Tibial nerve (tissue), 4 donors: ENCODE measurements around the gene ECM1. TPM values are rescaled to one million over a fixed set of nuclear protein-coding genes. Genes with fewer than 3 reads are reported as not detected.

Experiments
- DNase-seq, 2 donors: peaks; one replicate each; pipeline ENCODE4 v3.0.0-alpha.2; 2019; ENCODE audit warnings: low spot score in 2 of 2
- H3K27ac ChIP-seq, 4 donors: fragments of 200-600 bp; sonication (generic) in 3 of 4; one replicate each; pipeline ENCODE4 v1.5.1; 2017 to 2019; ENCODE audit warnings: mild to moderate bottlenecking in 1 of 4
- H3K27me3 ChIP-seq, 2 donors: fragments of 200-600 bp; sonication (generic) in 1 of 2; one replicate each; pipeline versions ENCODE4 v1.5.1 to v1.6.0; 2017 to 2019
- H3K36me3 ChIP-seq, 3 donors: fragments of 200-600 bp; sonication (generic); one replicate each; pipeline ENCODE4 v1.5.1; 2018 to 2019
- H3K4me1 ChIP-seq, 4 donors: fragments of 200-600 bp; sonication (generic) in 3 of 4; one replicate each; pipeline ENCODE4 v1.5.1; 2017 to 2019
- H3K4me3 ChIP-seq, 4 donors: fragments of 200-600 bp; sonication (generic) in 3 of 4; one replicate each; pipeline ENCODE4 v1.5.1; 2017 to 2019; ENCODE audit warnings: mild to moderate bottlenecking in 1 of 4, moderate library complexity in 1 of 4
- H3K9me3 ChIP-seq, 4 donors: fragments of 200-600 bp; sonication (generic) in 3 of 4; one replicate each; pipeline ENCODE4 v1.5.1; 2017 to 2019
- EP300 ChIP-seq, 2 donors: sonication (generic); formaldehyde crosslinking; IDR thresholded peaks; one replicate each; pipeline ENCODE4 v1.6.1; 2017; ENCODE audit warnings: antibody characterized with exemption in 2 of 2, mild to moderate bottlenecking in 1 of 2
- POLR2A ChIP-seq, 2 donors: fragments of 450-650 bp; IDR thresholded peaks; one replicate each; pipeline ENCODE4 v1.6.1; 2017; ENCODE audit warnings: antibody characterized with exemption in 2 of 2, mild to moderate bottlenecking in 2 of 2, moderate library complexity in 2 of 2
- WGBS, 2 donors: methylation state at CpG; one replicate each; pipeline ENCODE4 v1.1.5; 2018; 5-methylcytosine and 5-hydroxymethylcytosine counted together
- total RNA-seq, 4 donors: library from RNA; depleted of rRNA; stranded (reverse); fragments of >200 nt; gene quantifications; one replicate each; pipeline ENCODE4 v1.1.0, GENCODE V29; 2016
- TF ChIP-seq, protein P1 (sequence below), 5 experiments: fragments of 200-600 bp in 3 of 5; fragments of 450-650 bp in 2 of 5; sonication (generic) in 3 of 5; IDR thresholded peaks; one replicate each; pipeline ENCODE4 v1.5.1; 2016 to 2019; ENCODE audit warnings: antibody characterized with exemption in 5 of 5, mild to moderate bottlenecking in 3 of 5, moderate library complexity in 2 of 5

Gene ECM1
- total RNA-seq, 4 donors from 2014 or later: 10.1 to 32.2 (median 15.0) TPM

GRCh38 chr1:150525348-150525747 is 17.4 kb downstream of the ECM1 start:
- TF ChIP-seq POLR2A (IDR thresholded peaks at IDR 0.05): no peak
- TF ChIP-seq EP300 (IDR thresholded peaks at IDR 0.05): no peak
- TF ChIP-seq, protein P1, sequence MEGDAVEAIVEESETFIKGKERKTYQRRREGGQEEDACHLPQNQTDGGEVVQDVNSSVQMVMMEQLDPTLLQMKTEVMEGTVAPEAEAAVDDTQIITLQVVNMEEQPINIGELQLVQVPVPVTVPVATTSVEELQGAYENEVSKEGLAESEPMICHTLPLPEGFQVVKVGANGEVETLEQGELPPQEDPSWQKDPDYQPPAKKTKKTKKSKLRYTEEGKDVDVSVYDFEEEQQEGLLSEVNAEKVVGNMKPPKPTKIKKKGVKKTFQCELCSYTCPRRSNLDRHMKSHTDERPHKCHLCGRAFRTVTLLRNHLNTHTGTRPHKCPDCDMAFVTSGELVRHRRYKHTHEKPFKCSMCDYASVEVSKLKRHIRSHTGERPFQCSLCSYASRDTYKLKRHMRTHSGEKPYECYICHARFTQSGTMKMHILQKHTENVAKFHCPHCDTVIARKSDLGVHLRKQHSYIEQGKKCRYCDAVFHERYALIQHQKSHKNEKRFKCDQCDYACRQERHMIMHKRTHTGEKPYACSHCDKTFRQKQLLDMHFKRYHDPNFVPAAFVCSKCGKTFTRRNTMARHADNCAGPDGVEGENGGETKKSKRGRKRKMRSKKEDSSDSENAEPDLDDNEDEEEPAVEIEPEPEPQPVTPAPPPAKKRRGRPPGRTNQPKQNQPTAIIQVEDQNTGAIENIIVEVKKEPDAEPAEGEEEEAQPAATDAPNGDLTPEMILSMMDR (IDR thresholded peaks at IDR 0.05): no peak
- Histone ChIP-seq H3K4me3 (no peak overlapping the region), H3K4me1 (peaks cover 0 to 14% (median 0%) of the 10 kb centered on the region in 4 donors), H3K36me3 (no peaks in the 10 kb centered on the region), H3K27me3 (no peaks in the 10 kb centered on the region), H3K9me3 (no peaks in the 10 kb centered on the region), H3K27ac (no peak overlapping the region)
- WGBS, 2 donors: 87 to 88% methylated on average over 3 of the region's 3 CpGs
- no peak for DNase-seq

DNA sequence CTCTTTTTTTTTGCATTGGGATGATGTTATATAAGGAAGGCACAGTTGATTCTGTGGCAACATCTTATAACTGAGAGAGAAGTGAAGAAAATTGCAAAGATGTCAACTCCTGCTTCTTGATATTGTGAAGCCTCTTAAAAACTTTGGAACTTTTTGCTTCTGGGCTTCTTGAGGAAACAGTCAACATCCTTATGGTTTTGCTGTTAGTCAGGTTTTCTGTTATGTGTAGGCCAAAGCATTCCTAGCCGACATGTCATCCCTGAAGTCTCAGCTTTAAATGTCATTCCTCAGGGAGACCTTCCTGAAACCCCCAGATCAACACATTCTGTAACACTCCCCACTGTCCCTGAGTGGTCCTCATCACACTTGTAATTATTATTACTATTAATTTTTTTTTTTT is 20.3 kb downstream of the ECM1 start:
- H3K27ac ChIP-seq: no peak overlapping the region
- H3K4me3 ChIP-seq: no peak overlapping the region
- no peaks in the 10 kb centered on the region for H3K9me3 ChIP-seq
- 80 to 88% methylated on average over 1 of the region's 1 CpG for WGBS, 2 donors
- H3K36me3 ChIP-seq: no peaks in the 10 kb centered on the region
- peaks cover 0 to 33% (median 3%) of the 10 kb centered on the region in 4 donors for H3K4me1 ChIP-seq
- no peak for TF ChIP-seq EP300 (IDR thresholded peaks at IDR 0.05)
- no peak for TF ChIP-seq POLR2A (IDR thresholded peaks at IDR 0.05)
- no peaks in the 10 kb centered on the region for H3K27me3 ChIP-seq
- no peak for DNase-seq

DNA sequence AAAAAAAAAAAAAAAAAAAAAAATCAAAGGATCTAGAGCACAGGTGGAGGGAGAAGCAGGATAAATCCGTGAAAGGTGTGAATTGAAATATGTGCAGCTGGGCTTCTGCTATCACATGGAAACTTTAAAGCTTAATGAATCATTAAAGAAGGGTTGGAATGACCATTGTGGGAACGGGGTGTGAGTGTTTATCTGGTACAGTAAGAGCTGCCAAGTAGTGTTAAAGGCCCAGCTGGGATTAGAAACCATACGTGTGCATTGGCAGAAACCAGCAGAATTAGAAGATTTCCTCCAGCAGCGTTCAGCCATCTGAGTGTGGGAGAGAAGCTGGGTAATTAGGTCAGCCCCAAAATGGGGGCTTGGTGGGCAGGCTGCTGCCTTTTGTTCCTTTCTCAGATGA is 21.1 kb downstream of the ECM1 start:
- Histone ChIP-seq H3K36me3 (no peaks in the 10 kb centered on the region), H3K27ac (peak overlapping the region in 2 of 4 donors; percentile 10 to 73), H3K4me3 (no peak overlapping the region), H3K4me1 (peaks cover 0 to 41% (median 3%) of the 10 kb centered on the region in 4 donors), H3K9me3 (no peaks in the 10 kb centered on the region), H3K27me3 (no peaks in the 10 kb centered on the region)
- TF ChIP-seq POLR2A (IDR thresholded peaks at IDR 0.05): no peak
- TF ChIP-seq, protein P1 (IDR thresholded peaks at IDR 0.05): no peak
- peak in 1 of 2 donors; percentile 39 for TF ChIP-seq EP300 (IDR thresholded peaks at IDR 0.05)
- 26 to 27% methylated on average over 4 of the region's 4 CpGs for WGBS, 2 donors
- no peak for DNase-seq

GRCh38 chr1:150530491-150531159 is 22.7 kb downstream of the ECM1 start:
- H3K4me1 ChIP-seq: peaks cover 0 to 43% (median 3%) of the 10 kb centered on the region in 4 donors
- WGBS, 2 donors: 95 to 96% methylated on average over 14 of the region's 14 CpGs
- DNase-seq: no peak

GRCh38 chr1:150532860-150533259 is 25.0 kb downstream of the ECM1 start:
- Histone ChIP-seq H3K27me3 (no peaks in the 10 kb centered on the region), H3K4me1 (peaks cover 0 to 49% (median 5%) of the 10 kb centered on the region in 4 donors), H3K27ac (peak overlapping the region; percentile 26 to 89 (median 56)), H3K4me3 (no peak overlapping the region), H3K36me3 (no peaks in the 10 kb centered on the region), H3K9me3 (no peaks in the 10 kb centered on the region)
- TF ChIP-seq, protein P1 (IDR thresholded peaks at IDR 0.05): no peak
- TF ChIP-seq EP300 (IDR thresholded peaks at IDR 0.05): no peak
- no peak for TF ChIP-seq POLR2A (IDR thresholded peaks at IDR 0.05)
- 22 to 23% methylated on average over 5 of the region's 5 CpGs for WGBS, 2 donors
- no peak for DNase-seq

More at GRCh38 chr1:150530491-150531159, 22.7 kb downstream of the ECM1 start:
- no peaks in the 10 kb centered on the region for H3K9me3 ChIP-seq
- no peaks in the 10 kb centered on the region for H3K27me3 ChIP-seq
- H3K36me3 ChIP-seq: no peaks in the 10 kb centered on the region
- no peak overlapping the region for H3K4me3 ChIP-seq
- TF ChIP-seq POLR2A (IDR thresholded peaks at IDR 0.05): no peak
- TF ChIP-seq EP300 (IDR thresholded peaks at IDR 0.05): no peak
- TF ChIP-seq, protein P1 (IDR thresholded peaks at IDR 0.05): no peak
- H3K27ac ChIP-seq: no peak overlapping the region
